Naive thymus-derived CD4-positive, alpha-beta T cell (primary cell): ENCODE data around the gene PTGER2. TPM values are rescaled to one million over a fixed set of nuclear protein-coding genes. Genes with fewer than 3 reads are reported as not detected.

Experiments
- ATAC-seq: fragments of 150-1000 bp; cut with Tn5 transposase; 2 replicates; pipeline ENCODE4 v1.10.0; 2021; ENCODE audit warnings: mild to moderate bottlenecking, moderate library complexity
- CTCF ChIA-PET: fragments of 350-600 bp; sonication (Branson Sonifier 250); formaldehyde crosslinking; loops from one replicate; lab custom pipeline; 2021; ENCODE audit warnings: antibody characterized with exemption; lab: Charles Lee
- POLR2A ChIA-PET: fragments of 350-600 bp; sonication (Branson Sonifier 250); formaldehyde crosslinking; loops from one replicate; lab custom pipeline; 2021; ENCODE audit warnings: antibody characterized with exemption, inconsistent platforms; lab: Charles Lee
- DNase-seq, 9 donors: peaks; one replicate each; pipeline versions ENCODE4 v3.0.0 to v3.0.0-alpha.2; 2020 to 2022; ENCODE audit warnings: mixed read lengths in 1 of 9
- H3K27ac ChIP-seq: one replicate; pipeline ENCODE4 v1.7.0; 2013; ENCODE audit warnings: mild to moderate bottlenecking, low read depth, low read length, moderate library complexity
- H3K27me3 ChIP-seq, 2 donors: one replicate each; pipeline ENCODE4 v1.7.0; 2013; ENCODE audit warnings: low read length in 2 of 2, mild to moderate bottlenecking in 2 of 2, moderate library complexity in 2 of 2; ENCODE audit not compliant: control insufficient read depth in 2 of 2, insufficient read depth in 2 of 2
- H3K36me3 ChIP-seq, 3 experiments: 1 replicate in 2 of 3; 2 replicates in 1 of 3; pipeline ENCODE4 v1.7.0; 2013; ENCODE audit warnings: low read length in 3 of 3, mild to moderate bottlenecking in 3 of 3, moderate library complexity in 1 of 3; ENCODE audit not compliant: insufficient read depth in 3 of 3, control insufficient read depth in 2 of 3
- H3K4me1 ChIP-seq, 2 donors: one replicate each; pipeline ENCODE4 v1.7.0; 2013; ENCODE audit warnings: low read length in 2 of 2, mild to moderate bottlenecking in 2 of 2, moderate library complexity in 1 of 2; ENCODE audit not compliant: control insufficient read depth in 2 of 2, insufficient read depth in 2 of 2
- H3K4me3 ChIP-seq: 2 replicates; pipeline ENCODE4 v1.7.0; 2013; ENCODE audit warnings: mild to moderate bottlenecking, low read length
- H3K9me3 ChIP-seq, 3 experiments: 1 replicate in 2 of 3; 2 replicates in 1 of 3; pipeline ENCODE4 v1.7.0; 2013; ENCODE audit warnings: low read length in 3 of 3; ENCODE audit not compliant: control insufficient read depth in 2 of 3
- H3K27ac Mint-ChIP-seq, 9 donors: one replicate each; pipeline ENCODE4 v1.8.0; 2020 to 2022; ENCODE audit warnings: mixed read lengths in 9 of 9, mild to moderate bottlenecking in 8 of 9, moderate library complexity in 5 of 9, inconsistent platforms in 2 of 9
- H3K27me3 Mint-ChIP-seq, 5 donors: one replicate each; pipeline ENCODE4 v1.8.0; 2021 to 2022; ENCODE audit warnings: mixed read lengths in 5 of 5, mild to moderate bottlenecking in 1 of 5
- H3K36me3 Mint-ChIP-seq, 5 donors: one replicate each; pipeline ENCODE4 v1.8.0; 2020 to 2022; ENCODE audit warnings: mixed read lengths in 5 of 5, mild to moderate bottlenecking in 3 of 5, inconsistent platforms in 1 of 5
- H3K4me1 Mint-ChIP-seq, 7 donors: one replicate each; pipeline ENCODE4 v1.8.0; 2020 to 2022; ENCODE audit warnings: mixed read lengths in 7 of 7, mild to moderate bottlenecking in 3 of 7, inconsistent platforms in 1 of 7
- H3K4me3 Mint-ChIP-seq, 10 donors: one replicate each; pipeline ENCODE4 v1.8.0; 2020 to 2022; ENCODE audit warnings: mild to moderate bottlenecking in 10 of 10, mixed read lengths in 10 of 10, moderate library complexity in 6 of 10, inconsistent platforms in 2 of 10
- H3K9me3 Mint-ChIP-seq, 11 donors: one replicate each; pipeline ENCODE4 v1.8.0; 2020 to 2022; ENCODE audit warnings: mixed read lengths in 11 of 11, mild to moderate bottlenecking in 4 of 11, inconsistent platforms in 1 of 11, moderate library complexity in 1 of 11
- intact Hi-C, 2 donors: fragments of 100-400 bp; cut with micrococcal nuclease; formaldehyde crosslinking; loops; one replicate each; pipeline ENCODE4 v1.15.1; 2023
- polyA plus RNA-seq, 2 donors: library from polyadenylated mRNA; unstranded; fragments of 300-500 nt; fragmentation: Illumina TruSeq; gene quantifications; one replicate each; pipeline ENCODE4 v1.2.3, GENCODE V29; 2021
- total RNA-seq, 6 experiments: library from RNA in 5 of 6; stranded (reverse) in 5 of 6; gene quantifications; 1 replicate in 5 of 6; 2 replicates in 1 of 6; pipeline ENCODE4 v1.2.3 and lab custom pipeline; 2021 to 2026

PTGER2 gene, protein sequence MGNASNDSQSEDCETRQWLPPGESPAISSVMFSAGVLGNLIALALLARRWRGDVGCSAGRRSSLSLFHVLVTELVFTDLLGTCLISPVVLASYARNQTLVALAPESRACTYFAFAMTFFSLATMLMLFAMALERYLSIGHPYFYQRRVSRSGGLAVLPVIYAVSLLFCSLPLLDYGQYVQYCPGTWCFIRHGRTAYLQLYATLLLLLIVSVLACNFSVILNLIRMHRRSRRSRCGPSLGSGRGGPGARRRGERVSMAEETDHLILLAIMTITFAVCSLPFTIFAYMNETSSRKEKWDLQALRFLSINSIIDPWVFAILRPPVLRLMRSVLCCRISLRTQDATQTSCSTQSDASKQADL
- total RNA-seq: 100 to 1,000 TPM in 1 of 5 experiments, 10 to 100 TPM in 2, 1 to 10 TPM in 2; 1.7 to 162 (median 15.2) TPM
- polyA plus RNA-seq: 10 to 100 TPM; 23.4 to 67.7 TPM
- total RNA-seq (lab: John Stamatoyannopoulos, UW): 5.7 reads per million, percentile 26 among the genes with 10 or more reads in this experiment

DNA sequence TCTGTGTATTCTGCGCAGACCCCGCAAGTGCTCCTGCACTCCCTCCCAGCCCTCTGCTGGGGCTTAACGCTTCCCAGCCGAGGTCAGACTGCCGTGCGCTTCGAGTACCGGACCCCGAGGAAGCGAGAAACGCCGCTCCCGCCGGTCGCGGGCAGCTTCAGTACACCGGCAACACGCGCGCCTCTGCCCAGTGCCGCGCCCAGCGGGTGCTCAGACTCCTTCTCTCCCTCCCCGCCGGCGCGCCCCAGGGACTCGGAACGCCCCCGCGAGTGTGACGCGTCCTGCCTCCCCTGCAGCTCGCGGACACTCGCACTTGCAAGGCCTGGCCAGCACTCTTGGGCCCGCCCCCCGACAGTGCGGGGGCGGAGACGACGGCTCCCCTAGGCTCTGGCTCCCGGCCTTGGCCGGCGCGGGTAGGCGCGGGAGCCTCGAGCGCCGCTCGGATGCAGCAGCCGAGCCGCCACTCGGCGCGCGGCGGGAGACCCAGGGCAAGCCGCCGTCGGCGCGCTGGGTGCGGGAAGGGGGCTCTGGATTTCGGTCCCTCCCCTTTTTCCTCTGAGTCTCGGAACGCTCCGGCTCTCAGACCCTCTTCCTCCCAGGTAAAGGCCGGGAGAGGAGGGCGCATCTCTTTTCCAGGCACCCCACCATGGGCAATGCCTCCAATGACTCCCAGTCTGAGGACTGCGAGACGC is at the start of gene PTGER2:
Gene PTGER2 (plus strand): TSS at position 410 of the 692 bp plus-strand sequence. CDS start 237 bp downstream, at position 647.
- no peaks in the 10 kb centered on the region for H3K27me3 ChIP-seq
- intact Hi-C loops: loop anchor here (1.0 to 10.0 kb wide), 11 partner anchors 11 to 477 kb away; partner anchors contain the start of genes GNG2 (in 2 of the 2), GPR137C (in 2 of the 2), TXNDC16 (in 2 of the 2) and ERO1A (in 1 of the 2)
- Mint-ChIP-seq H3K27ac (peak within 1 kb of the TSS; percentile 51 to 98 (median 92)), H3K4me3 (peak within 1 kb of the TSS; percentile 88 to 100 (median 98)), H3K36me3 (peaks cover 0 to 89% (median 3%) of the 10 kb centered on the region in 5 donors), H3K27me3 (peaks cover 0 to 5% (median 0%) of the 10 kb centered on the region in 5 donors), H3K9me3 (no peaks in the 10 kb centered on the region), H3K4me1 (peaks cover 48 to 81% (median 57%) of the 10 kb centered on the region in 7 donors)
- peaks cover 14 to 26% of the 10 kb centered on the region in 2 donors for H3K4me1 ChIP-seq
- ChIA-PET CTCF (no interaction called here), POLR2A (interaction anchor here (1.1 to 2.5 kb wide), 2 partner anchors 13 to 38 kb away, joined by 3 to 5 read pairs; no protein-coding TSS in a partner anchor)
- H3K27ac ChIP-seq: peak within 1 kb of the TSS; percentile 62
- DNase-seq (peak; percentile 12 to 91 (median 34)), ATAC-seq (peak; percentile 79)
- no peaks in the 10 kb centered on the region for H3K36me3 ChIP-seq
- H3K4me3 ChIP-seq: peak within 1 kb of the TSS; percentile 80
- H3K9me3 ChIP-seq: no peaks in the 10 kb centered on the region

DNA sequence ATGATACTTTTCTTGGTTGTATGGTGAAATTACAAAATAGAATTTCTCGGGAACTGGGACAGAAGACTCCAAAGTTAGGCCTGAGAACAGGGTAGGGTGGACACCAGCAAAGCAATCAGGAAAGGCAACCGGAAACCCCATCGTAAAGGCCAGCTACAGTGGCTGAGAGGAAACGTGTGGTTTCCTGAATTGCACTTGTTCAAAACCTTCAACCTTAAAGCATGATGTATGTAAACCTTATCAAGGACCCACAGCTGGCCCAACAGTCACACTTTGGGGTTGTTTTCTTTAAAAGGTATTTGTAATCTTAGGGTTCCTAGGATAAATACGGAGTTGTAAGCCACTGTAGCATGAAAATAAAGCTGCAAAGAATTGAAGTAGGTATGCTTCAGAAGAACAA is 48.9 kb upstream of the PTGER2 start:
- H3K4me3 Mint-ChIP-seq: peak overlapping the region in 2 of 10 donors; percentile 19 to 30
- CTCF ChIA-PET: no interaction called here
- DNase-seq (no peak), ATAC-seq (peak; percentile 54)
- no peak overlapping the region for H3K27ac Mint-ChIP-seq
- intact Hi-C loops: no loop called here
- H3K4me1 Mint-ChIP-seq: peaks cover 12 to 46% (median 42%) of the 10 kb centered on the region in 7 donors
- H3K36me3 Mint-ChIP-seq: peaks cover 0 to 35% (median 4%) of the 10 kb centered on the region in 5 donors
- no peaks in the 10 kb centered on the region for H3K27me3 ChIP-seq
- peaks cover 32 to 59% (median 39%) of the 10 kb centered on the region in 5 donors for H3K27me3 Mint-ChIP-seq
- POLR2A ChIA-PET: interaction anchor here (0.6 kb wide), 1 partner anchor 193 kb away, joined by 3 read pairs; no protein-coding TSS in a partner anchor
- peaks cover 0 to 3% (median 0%) of the 10 kb centered on the region in 11 donors for H3K9me3 Mint-ChIP-seq
- no peaks in the 10 kb centered on the region for H3K36me3 ChIP-seq
- no peak overlapping the region for H3K4me3 ChIP-seq
- H3K4me1 ChIP-seq: peaks cover 5 to 26% of the 10 kb centered on the region in 2 donors
- H3K27ac ChIP-seq: no peak overlapping the region
- H3K9me3 ChIP-seq: no peaks in the 10 kb centered on the region

DNA sequence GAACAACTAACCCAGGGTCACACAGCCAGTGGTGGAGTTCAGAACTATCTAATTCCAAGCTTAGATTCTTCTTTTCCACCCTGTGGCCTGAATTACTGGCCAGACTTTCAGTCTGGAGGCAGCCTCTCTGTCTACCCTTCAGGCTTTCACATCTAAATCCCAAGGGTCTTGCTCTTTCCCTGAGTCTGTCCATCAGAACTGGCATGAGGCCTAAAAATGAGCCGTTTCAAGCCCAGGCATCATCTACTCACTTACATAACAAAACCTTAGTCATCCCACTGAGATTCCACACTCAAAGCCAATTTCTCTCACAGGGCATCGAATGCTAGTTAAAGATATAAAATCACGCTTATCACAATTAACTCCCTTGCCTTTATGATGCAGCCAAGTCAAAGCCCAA is 47.9 kb upstream of the PTGER2 start:
- Histone ChIP-seq H3K27ac (no peak overlapping the region), H3K36me3 (no peaks in the 10 kb centered on the region), H3K27me3 (no peaks in the 10 kb centered on the region), H3K9me3 (no peaks in the 10 kb centered on the region), H3K4me1 (peaks cover 5 to 29% of the 10 kb centered on the region in 2 donors), H3K4me3 (no peak overlapping the region)
- intact Hi-C loops: no loop called here
- Mint-ChIP-seq H3K4me3 (peak overlapping the region in 3 of 10 donors; percentile 39 to 93 (median 92)), H3K9me3 (peaks cover 0 to 3% (median 0%) of the 10 kb centered on the region in 11 donors), H3K36me3 (peaks cover 0 to 30% (median 4%) of the 10 kb centered on the region in 5 donors), H3K27ac (no peak overlapping the region), H3K27me3 (peaks cover 36 to 61% (median 40%) of the 10 kb centered on the region in 5 donors), H3K4me1 (peaks cover 12 to 46% (median 42%) of the 10 kb centered on the region in 7 donors)
- ChIA-PET POLR2A (no interaction called here), CTCF (no interaction called here)
- no peak for DNase-seq
- no peak for ATAC-seq

DNA sequence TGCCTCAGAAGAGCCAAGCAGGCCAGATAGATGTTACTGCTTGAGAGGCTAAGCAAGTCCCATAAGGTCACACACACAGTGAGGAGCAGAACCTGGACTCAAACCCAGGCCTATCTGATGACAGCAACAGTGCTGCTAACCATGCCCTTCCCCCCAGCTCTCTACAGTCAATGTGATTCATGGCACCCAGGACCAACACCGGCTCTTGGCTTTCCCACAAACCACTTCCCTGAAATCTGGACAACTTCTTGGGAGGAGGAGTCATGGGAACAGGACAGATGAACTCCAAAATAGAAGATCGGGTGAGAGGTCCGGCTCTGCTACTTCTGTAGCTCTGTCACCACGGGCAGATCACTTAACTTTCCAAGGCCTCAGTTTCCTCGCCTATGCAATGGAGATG is 47.3 kb upstream of the PTGER2 start:
- intact Hi-C loops: no loop called here

DNA sequence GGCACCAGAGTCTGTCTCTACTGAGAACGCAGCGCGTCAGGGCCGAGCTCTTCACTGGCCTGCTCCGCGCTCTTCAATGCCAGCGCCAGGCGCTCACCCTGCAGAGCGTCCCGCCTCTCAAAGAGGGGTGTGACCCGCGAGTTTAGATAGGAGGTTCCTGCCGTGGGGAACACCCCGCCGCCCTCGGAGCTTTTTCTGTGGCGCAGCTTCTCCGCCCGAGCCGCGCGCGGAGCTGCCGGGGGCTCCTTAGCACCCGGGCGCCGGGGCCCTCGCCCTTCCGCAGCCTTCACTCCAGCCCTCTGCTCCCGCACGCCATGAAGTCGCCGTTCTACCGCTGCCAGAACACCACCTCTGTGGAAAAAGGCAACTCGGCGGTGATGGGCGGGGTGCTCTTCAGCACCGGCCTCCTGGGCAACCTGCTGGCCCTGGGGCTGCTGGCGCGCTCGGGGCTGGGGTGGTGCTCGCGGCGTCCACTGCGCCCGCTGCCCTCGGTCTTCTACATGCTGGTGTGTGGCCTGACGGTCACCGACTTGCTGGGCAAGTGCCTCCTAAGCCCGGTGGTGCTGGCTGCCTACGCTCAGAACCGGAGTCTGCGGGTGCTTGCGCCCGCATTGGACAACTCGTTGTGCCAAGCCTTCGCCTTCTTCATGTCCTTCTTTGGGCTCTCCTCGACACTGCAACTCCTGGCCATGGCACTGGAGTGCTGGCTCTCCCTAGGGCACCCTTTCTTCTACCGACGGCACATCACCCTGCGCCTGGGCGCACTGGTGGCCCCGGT is 46.4 kb upstream of the PTGER2 start, which contains the start of gene PTGDR:
Gene PTGDR (plus strand): TSS at position 198 of the 778 bp plus-strand sequence. CDS start 117 bp downstream, at position 315.
- Mint-ChIP-seq H3K27ac (peak within 1 kb of the TSS in 4 of 9 donors; percentile 45 to 73 (median 64)), H3K4me3 (peak within 1 kb of the TSS; percentile 54 to 94 (median 82)), H3K36me3 (peaks cover 0 to 28% (median 4%) of the 10 kb centered on the region in 5 donors), H3K9me3 (peaks cover 0 to 3% (median 0%) of the 10 kb centered on the region in 11 donors), H3K27me3 (peaks cover 36 to 75% (median 45%) of the 10 kb centered on the region in 5 donors), H3K4me1 (peaks cover 12 to 51% (median 42%) of the 10 kb centered on the region in 7 donors)
- Histone ChIP-seq H3K36me3 (no peaks in the 10 kb centered on the region), H3K4me1 (peaks cover 5 to 37% of the 10 kb centered on the region in 2 donors), H3K4me3 (peak within 1 kb of the TSS; percentile 53), H3K27me3 (no peaks in the 10 kb centered on the region), H3K27ac (no peak within 1 kb of the TSS), H3K9me3 (no peaks in the 10 kb centered on the region)
- ATAC-seq (peak; percentile 73), DNase-seq (peak in 2 of 9 donors; percentile 13 to 43)
- POLR2A ChIA-PET: no interaction called here
- CTCF ChIA-PET: no interaction called here
- intact Hi-C loops: no loop called here

More for the DNA sequence above, 47.3 kb upstream of the PTGER2 start:
- Histone ChIP-seq H3K27ac (no peak overlapping the region), H3K36me3 (no peaks in the 10 kb centered on the region), H3K4me1 (peaks cover 5 to 31% of the 10 kb centered on the region in 2 donors), H3K27me3 (no peaks in the 10 kb centered on the region), H3K4me3 (peak overlapping the region; percentile 36), H3K9me3 (no peaks in the 10 kb centered on the region)
- Mint-ChIP-seq H3K4me3 (peak overlapping the region in 8 of 10 donors; percentile 4 to 94 (median 81)), H3K36me3 (peaks cover 0 to 28% (median 4%) of the 10 kb centered on the region in 5 donors), H3K27me3 (peaks cover 36 to 66% (median 41%) of the 10 kb centered on the region in 5 donors), H3K9me3 (peaks cover 0 to 3% (median 0%) of the 10 kb centered on the region in 11 donors), H3K4me1 (peaks cover 12 to 46% (median 42%) of the 10 kb centered on the region in 7 donors), H3K27ac (no peak overlapping the region)
- ATAC-seq (no peak), DNase-seq (no peak)
- ChIA-PET POLR2A (no interaction called here), CTCF (no interaction called here)
